ENCODE results near the gene TMEM130.

Gene TMEM130

GRCh38 chr7:98908585-98908984 lies 38.8 kb upstream of the TMEM130 start:
- TF ChIP-seq CTCF (IDR thresholded peaks at IDR 0.05; ENCODE audit: insufficient read depth, missing control alignments), result no peak
- FAIRE-seq, result no peak
- no peak for DNase-seq (ENCODE audit: insufficient read length, low spot score)

GRCh38 chr7:98907570-98907969 lies 37.8 kb upstream of the TMEM130 start:
- no peak for FAIRE-seq
- TF ChIP-seq CTCF (IDR thresholded peaks at IDR 0.05; ENCODE audit: insufficient read depth, missing control alignments), result no peak
- DNase-seq (ENCODE audit: insufficient read length, low spot score), result no peak

GRCh38 chr7:98903246-98903645 lies 33.4 kb upstream of the TMEM130 start:
- DNase-seq (ENCODE audit: insufficient read length, low spot score), result no peak
- FAIRE-seq, result no peak
- no peak for TF ChIP-seq CTCF (IDR thresholded peaks at IDR 0.05; ENCODE audit: insufficient read depth, missing control alignments)

GRCh38 chr7:98902523-98902922 lies 32.7 kb upstream of the TMEM130 start:
- no peak for FAIRE-seq
- no peak for TF ChIP-seq CTCF (IDR thresholded peaks at IDR 0.05; ENCODE audit: insufficient read depth, missing control alignments)
- DNase-seq (ENCODE audit: insufficient read length, low spot score), result no peak

GRCh38 chr7:98900815-98901214 lies 31.0 kb upstream of the TMEM130 start:
- TF ChIP-seq CTCF (IDR thresholded peaks at IDR 0.05; ENCODE audit: insufficient read depth, missing control alignments), result no peak
- FAIRE-seq, result no peak
- DNase-seq (ENCODE audit: insufficient read length, low spot score), result no peak

- DNase-seq (ENCODE audit: insufficient read length, low spot score) (no peak), FAIRE-seq (no peak)
- TF ChIP-seq CTCF (IDR thresholded peaks at IDR 0.05; ENCODE audit: insufficient read depth, missing control alignments), result no peak
These were observed 30.0 kb upstream of the TMEM130 start for GRCh38 chr7:98899816-98900215.

GRCh38 chr7:98892609-98893008 lies 22.8 kb upstream of the TMEM130 start:
- no peak for DNase-seq (ENCODE audit: insufficient read length, low spot score)
- FAIRE-seq, result no peak
- TF ChIP-seq CTCF (IDR thresholded peaks at IDR 0.05; ENCODE audit: insufficient read depth, missing control alignments), result no peak
